AG09319 (cell line): ENCODE results near the gene PDIA2.
"Not testable (repeated sequence)": the region's sequence is repeated elsewhere in the genome, so short reads cannot be mapped to it uniquely, and the experiment has no call there.

Experiments used
- DNase-seq: peaks from one replicate; pipeline ENCODE4 v3.0.0-alpha.2; 2010; ENCODE audit warnings: low read depth; ENCODE audit errors: extremely low read depth
- TF ChIP-seq, protein P1 (sequence below): IDR thresholded peaks from 2 replicates; pipeline ENCODE4 v1.5.1; 2011; ENCODE audit warnings: low read depth, mild to moderate bottlenecking, inconsistent platforms, low read length, moderate library complexity

The PDIA2 gene

DNA sequence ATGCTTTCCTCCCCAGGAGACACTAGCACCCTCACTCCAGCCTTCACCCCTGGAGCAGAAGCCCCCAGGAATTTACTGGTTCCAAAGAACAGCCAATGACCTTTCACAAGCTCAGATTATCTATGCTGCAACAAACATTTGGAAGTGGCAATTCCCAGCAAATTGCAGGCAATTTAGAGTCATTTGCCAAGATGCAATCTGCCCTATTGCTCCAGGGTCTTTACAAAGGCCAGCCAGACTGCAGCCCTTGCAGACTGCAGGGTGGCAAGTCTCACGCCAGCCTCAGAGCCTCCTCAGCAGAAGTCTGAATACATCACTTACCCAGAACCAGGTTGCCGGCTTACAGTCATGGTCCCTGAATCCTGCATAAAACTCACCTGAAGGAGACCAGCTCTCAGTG, 47.8 kb downstream of the PDIA2 start:
- TF ChIP-seq, protein P1, sequence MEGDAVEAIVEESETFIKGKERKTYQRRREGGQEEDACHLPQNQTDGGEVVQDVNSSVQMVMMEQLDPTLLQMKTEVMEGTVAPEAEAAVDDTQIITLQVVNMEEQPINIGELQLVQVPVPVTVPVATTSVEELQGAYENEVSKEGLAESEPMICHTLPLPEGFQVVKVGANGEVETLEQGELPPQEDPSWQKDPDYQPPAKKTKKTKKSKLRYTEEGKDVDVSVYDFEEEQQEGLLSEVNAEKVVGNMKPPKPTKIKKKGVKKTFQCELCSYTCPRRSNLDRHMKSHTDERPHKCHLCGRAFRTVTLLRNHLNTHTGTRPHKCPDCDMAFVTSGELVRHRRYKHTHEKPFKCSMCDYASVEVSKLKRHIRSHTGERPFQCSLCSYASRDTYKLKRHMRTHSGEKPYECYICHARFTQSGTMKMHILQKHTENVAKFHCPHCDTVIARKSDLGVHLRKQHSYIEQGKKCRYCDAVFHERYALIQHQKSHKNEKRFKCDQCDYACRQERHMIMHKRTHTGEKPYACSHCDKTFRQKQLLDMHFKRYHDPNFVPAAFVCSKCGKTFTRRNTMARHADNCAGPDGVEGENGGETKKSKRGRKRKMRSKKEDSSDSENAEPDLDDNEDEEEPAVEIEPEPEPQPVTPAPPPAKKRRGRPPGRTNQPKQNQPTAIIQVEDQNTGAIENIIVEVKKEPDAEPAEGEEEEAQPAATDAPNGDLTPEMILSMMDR: no peak
- no peak for DNase-seq

DNA sequence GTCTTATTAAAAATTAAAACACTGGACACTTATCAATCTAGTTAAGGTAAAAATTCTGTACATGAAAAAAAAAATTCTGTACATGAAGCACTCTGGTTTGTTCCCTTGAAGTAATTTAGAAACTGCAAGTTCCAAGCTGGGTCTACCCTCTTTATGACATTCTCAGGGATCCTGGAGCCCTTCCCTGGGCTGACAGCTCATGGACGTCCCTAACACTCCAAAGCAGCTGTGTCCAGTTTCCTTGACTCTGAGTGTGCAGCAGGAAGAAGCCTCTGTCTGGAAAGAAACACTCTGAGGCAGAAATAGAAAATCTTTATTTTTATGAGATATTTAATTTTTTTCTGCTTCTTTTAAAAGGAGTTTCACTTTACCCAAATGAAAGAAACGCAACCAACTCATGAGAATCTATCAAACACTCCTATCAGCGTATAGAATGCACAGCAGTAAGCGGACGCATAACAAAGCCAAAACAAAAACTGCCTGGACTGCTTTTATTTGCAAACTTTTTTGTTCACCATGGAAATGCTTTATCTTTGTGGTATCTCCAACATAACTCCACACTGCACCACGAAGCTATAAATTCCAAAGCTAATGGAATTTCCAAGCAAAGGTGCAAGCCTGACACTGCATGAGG, 48.3 kb downstream of the PDIA2 start:
- not testable (repeated sequence) for DNase-seq

DNA sequence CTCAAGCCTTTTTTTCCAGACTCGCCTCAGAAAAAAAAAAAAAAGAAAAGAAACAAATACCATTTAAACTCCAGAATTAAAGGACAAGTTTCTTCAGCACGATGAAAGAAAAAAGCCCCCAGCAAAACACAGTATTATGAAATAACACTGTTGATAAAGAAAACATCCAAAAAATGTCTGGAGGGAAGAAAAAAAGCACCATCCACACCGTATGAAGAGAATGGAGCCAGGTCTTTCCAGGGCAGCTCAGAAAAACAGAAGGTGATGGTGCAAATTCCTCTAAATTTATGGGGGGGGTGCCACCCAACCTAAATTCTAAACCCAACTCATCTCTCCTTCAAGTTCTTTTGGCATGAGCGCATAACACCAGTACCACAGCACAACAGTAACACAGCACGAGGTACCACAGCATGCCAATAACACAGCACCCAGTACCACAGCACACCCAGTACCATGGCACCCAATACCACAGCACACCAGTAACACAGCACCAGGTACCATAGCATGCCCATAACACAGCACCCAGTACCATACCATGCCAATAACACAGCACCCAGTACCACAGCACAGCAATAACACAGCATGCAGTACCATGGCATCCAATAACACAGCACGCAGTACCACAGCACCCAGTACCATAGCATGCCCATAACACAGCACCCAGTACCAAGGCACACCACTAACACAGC, 50.6 kb downstream of the PDIA2 start:
- DNase-seq: no peak
- TF ChIP-seq, protein P1: no peak

DNA sequence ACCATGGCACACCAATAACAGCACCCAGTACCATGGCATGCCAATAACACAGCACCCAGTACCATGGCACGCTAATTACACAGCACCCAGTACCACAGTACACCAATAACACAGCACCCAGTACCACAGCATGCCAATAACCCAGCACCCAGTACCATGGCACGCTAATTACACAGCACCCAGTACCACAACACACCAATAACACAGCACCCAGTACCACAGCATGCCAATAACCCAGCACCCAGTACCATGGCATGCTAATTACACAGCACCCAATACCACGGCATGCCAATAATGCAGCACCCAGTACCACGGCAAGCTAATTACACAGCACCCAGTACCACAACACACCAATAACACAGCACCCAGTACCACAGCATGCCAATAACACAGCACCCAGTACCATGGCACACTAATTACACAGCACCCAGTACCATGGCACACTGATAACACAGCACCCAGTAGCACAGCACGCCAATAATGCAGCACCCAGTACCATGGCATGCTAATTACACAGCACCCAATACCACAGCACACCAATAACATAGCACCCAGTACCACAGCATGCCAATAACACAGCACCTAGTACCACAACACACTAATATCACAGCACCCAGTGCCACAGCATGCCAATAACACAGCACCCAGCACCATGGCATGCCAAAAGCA, 51.3 kb downstream of the PDIA2 start:
- not testable (repeated sequence) for DNase-seq

DNA sequence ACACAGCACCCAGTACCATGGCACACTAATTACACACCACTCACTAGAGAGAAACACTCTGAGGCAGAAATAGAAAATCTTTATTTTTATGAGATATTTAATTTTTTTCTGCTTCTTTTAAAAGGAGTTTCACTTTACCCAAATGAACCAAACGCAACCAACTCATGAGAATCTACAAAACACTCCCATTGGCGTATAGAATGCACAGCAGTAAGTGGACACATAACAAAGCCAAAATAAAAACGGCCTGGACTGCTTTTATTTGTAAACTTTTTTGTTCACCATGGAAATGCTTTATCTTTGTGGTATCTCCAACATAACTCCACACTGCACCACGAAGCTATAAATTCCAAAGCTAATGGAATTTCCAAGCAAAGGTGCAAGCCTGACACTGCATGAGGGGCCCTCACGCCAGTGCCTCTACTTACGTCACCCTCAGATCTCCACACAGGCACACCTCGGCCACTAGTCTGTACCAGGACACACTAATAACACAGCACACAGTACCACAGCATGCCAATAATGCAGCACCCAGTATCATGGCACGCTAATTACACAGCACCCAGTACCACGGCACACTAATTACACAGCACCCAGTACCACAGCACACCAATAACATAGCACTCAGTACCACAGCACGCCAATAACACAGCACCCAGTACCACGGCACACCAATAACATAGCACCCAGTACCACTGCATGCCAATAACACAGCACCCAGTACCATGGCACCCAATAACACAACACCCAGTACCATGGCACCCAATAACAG, 52.1 kb downstream of the PDIA2 start:
- not testable (repeated sequence) for DNase-seq

DNA sequence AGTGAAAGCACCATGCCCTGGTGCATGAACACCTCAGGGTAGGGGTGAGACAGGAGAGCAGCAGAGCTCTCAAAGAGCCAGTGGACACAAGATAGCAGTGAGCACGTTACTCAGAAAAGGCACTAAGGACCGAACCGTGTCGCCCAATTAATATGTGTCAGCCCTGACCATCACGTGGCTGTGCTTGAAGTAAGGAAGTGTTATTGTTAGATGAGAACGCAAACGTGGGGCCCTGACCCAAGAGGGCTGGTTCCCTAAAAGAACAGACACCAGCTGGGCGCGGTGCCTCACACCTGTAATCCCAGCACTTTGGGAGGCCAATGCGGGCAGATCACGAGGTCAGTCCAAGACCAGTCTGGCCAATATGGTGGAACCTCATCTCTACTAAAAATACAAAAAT, 53.3 kb downstream of the PDIA2 start:
- TF ChIP-seq, protein P1: no peak
- DNase-seq: no peak
